Activated gamma-delta T cell (primary cell): ENCODE data around the gene TSEN2.

Source experiments
- DNase-seq: peaks from one replicate; lab custom pipeline; 2025; lab: John Stamatoyannopoulos, UW

Gene TSEN2

DNA sequence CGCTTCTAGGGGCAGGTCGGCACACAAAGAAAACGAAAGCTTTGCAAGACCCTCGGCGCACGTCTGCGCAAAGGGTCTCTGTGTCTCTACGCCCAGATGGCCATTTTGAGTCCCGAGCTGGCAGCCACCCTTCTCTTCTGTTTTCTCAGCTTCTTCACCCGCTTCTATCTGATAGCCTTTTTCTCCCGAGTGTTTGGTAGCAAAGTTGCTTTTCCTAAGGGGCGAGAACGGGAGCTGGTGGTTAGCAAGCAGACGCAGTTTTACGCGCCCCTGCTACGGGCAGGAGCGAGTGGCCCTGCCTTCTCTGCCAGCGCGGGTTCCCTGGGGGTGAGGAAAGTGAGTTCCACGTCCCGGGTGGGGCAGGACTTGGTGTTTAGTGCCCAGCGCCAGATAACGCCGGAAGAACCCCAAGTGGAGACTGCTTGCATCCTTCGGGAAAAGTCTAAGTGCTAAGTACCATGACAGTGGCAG, 69.7 kb downstream of the TSEN2 start:
- DNase-seq: no peak

DNA sequence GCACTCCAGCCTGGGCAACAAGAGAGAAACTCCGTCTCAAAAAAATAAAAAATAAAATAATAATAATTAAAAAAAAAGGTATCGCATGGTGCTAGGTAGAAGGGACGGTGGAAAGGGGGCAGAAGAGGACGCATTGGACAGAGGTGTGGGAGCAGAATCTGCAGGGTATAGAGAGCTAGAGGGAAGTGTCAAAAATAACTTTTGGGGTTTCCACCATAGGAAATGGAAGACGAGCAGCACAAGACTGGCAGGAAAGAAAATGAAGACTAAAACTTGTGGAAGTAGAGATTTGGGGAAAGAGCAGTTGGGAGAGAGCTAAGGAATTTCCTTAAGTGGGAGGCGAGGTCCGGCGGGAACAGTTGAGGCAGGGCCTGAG, 72.0 kb downstream of the TSEN2 start:
- no peak for DNase-seq

DNA sequence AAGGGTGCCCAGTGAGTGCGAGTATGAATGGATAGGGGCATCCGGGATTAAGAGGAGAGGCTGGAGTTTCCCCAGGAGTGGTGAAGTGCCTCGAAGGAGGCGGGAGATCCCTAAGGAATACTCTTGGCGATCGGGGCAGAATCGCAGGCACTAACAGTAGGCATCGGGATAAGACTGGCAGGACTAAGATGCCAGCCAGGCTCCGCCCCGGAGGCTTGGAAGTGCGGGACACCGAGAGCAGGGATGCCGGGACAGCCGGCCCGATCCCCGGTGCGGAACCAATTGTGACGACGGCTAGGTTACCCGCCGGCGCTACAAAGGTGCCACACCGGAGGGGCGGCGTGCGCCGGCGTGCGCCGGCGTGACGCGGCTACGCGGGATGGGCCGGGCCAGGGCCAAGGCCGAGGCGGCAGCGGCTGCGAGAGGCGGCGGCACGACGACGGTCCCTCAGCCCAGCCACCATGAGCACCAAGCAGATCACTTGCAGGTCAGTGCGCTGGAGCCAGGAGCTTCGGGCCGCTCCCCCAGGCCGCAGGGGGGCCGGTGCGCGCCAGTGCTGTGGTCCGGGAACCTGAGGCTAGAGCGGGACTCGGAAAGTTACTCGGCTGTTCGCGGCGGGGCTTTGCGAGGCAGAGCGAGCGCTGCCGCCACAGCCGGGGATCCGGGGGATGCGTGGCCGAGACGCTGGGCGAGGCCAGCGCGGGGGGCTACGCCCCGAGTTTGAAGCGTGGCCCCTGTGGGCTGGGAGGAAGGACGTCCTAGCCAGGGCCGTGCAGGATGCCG, 72.6 kb downstream of the TSEN2 start, which contains the start of gene MKRN2:
TSS of gene MKRN2 (plus strand) at position 398 of the 783 bp plus-strand sequence. CDS start at position 462, 64 bp downstream.
- peak; percentile 76 for DNase-seq

DNA sequence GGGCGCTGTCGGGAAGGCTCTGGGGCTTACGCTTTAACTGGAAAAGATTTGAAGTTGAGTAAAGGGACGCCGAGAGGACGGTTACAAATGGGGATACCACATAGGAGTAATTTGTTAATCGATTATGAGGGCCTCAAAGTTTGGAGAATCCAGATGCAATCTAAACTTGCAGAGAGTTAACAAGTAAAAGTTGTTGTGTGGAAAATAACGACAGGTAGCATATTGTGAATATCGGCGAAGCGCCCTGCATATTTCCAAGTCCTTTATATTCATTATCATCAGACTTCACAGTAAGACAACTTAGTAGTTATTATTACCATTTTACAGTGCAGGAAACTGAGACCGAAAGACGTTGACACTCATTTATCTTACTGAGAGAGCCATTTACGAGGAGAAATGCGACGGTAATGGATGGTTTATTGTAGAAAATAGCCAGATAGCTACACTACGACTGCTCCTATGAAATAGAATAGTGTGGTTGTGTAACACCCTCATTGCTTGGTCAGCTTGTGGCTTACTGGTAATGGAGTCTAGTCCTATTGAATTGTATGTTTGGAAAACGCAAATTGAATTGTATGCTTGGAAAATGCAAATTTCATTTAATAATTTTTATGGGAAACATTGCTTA, 73.3 kb downstream of the TSEN2 start:
- no peak for DNase-seq

- no peak for DNase-seq
Measured at GRCh38 chr3:12558706-12559105, 74.4 kb downstream of the TSEN2 start.

DNA sequence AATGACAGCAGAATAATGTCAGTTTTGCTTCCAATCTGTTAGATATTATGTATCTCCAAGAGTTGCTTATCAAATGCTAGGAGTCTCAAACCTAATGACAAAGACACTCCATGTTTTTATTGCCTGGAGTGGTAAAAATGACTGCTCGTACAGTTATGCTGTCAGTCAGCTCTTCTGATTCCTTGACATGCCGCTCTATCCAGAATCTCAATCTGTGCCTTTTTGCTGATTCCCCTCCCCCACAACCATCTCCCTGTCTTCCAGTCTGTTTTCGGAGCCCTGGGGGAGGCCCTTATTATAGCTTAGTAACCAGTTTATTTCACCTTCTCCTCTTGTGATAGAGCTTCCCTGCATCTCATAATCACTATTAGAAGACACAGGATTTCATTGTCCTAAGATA, 75.2 kb downstream of the TSEN2 start:
- DNase-seq: no peak

- DNase-seq: no peak
Measured at GRCh38 chr3:12560505-12561190, 76.4 kb downstream of the TSEN2 start.

- DNase-seq: no peak
Measured at GRCh38 chr3:12561397-12561796, 77.1 kb downstream of the TSEN2 start.

GRCh38 chr3:12562451-12562850, 78.2 kb downstream of the TSEN2 start:
- DNase-seq: no peak

DNA sequence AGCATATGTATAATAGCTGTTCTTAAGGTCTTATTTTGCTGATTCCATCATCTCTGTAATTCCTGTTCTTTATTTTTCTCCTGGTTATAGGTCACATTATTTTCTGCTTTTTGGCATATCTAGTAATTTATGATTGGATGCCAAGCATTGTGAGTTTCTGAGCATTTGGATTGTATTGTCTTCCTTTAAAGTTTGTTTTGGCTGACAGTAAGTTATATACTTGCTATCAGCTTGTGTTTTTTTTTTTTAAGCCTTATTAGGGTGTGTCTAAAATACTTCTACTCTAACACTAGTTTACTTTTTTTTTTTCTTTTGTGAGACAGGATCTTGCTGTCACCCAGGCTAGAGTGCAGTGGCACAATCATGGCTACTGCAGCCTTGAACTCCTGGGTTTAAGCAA, 82.7 kb downstream of the TSEN2 start:
- no peak for DNase-seq

GRCh38 chr3:12568747-12569146, 84.5 kb downstream of the TSEN2 start:
- DNase-seq: no peak

GRCh38 chr3:12569836-12570235, 85.6 kb downstream of the TSEN2 start:
- no peak for DNase-seq

DNA sequence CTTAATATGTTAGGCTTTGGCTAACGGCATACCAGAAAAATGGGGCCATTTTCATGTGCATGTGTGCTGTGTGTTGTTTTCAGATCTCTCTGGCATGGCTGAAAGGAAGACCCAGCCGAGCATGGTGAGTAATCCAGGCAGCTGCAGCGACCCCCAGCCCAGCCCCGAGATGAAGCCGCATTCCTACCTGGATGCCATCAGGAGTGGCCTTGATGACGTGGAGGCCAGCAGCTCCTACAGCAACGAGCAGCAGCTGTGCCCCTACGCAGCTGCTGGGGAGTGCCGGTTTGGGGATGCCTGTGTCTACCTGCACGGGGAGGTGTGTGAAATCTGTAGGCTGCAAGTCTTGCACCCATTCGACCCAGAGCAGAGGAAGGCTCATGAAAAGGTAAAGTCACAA, 87.7 kb downstream of the TSEN2 start:
- DNase-seq: no peak

DNA sequence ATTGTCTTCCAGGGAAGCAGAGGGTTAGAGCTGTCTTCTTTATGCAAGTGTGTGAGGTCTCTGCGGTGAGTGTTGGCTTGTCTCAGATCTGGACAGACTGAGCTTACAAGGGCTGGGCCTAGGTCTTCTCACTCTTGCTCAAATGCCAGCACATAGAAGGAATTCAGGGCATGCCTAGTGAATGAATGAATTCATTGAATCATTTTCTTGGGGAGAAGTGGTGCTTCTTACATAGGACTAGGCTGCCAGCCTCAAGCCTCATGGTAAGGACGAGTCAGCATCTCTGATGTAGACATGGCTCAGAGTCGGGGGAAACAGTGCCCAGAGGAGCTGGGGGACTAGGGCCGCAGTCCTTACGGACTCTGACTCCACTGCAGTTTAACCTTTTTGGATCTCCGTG, 89.9 kb downstream of the TSEN2 start:
- DNase-seq: no peak

GRCh38 chr3:12574661-12575060, 90.4 kb downstream of the TSEN2 start:
- no peak for DNase-seq

- no peak for DNase-seq
Measured at GRCh38 chr3:12577379-12577778, 93.1 kb downstream of the TSEN2 start.

DNA sequence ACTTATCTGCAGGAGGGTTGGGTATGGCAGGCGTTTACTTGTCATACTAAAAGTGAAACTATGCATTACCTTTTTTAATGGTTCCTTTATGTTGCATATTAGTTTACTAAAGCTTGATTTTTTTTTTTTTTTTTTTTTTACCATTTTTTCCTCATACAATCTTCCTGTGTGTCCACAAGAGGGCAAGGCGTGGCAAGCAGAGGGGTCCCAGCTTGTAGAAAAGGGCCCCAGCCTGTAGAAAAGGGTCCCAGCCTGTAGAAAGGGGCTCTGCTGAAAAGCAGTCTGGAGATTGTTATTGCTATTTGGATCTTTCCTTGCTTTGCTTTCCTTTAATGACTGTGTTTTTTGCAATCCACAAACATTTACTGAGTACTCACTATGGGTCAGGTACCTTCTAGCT, 94.5 kb downstream of the TSEN2 start:
- DNase-seq: no peak

DNA sequence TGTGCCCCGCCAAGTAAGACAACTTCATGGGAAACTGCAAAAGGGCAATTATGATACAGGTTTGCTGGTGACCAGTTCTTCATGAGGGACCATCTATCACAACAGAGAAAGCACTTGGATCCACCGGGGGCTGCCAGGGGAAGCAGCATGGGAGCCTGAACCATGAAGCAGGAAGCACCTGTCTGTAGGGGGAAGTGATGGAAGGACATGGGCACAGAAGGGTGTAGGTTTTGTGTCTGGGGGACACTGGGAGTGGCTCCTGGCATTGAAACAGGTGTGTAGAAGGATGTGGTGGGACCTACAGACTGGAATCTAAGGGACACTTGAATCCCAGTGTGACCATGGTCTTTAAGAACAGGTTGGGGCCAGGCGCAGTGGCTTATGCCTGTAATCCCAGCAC, 95.2 kb downstream of the TSEN2 start:
- DNase-seq: no peak

DNA sequence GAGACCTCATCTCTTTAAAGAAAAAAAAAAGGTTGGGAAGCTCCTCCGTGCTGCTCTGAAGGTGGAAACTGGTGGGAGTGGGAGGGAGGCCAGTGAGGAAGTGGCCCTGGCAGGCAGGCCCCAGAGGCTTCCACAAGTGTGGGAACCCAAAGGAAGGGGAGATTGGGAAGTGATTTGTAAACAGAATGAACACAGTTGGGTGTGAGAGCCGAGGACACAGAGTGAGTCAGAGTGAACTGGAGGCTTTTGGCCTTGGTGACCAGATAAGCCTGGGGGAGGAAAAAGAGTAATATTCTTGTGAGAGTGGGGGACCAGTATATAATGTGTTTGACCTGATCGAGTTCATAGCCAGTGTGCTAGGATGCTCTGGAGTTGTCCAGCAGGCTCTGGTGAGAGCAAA, 95.6 kb downstream of the TSEN2 start:
- no peak for DNase-seq

GRCh38 chr3:12582730-12583129, 98.5 kb downstream of the TSEN2 start:
- DNase-seq: no peak
